ENCODE measurements around the gene CD80. TPM values are rescaled to one million over a fixed set of nuclear protein-coding genes. Genes with fewer than 3 reads are reported as not detected.

Gene CD80
- total and polyA plus RNA-seq, 2 of the 8 experiments (the other 6 are each of a cell fraction or from before 2014, with no cell fraction given): 0.11 TPM; not detected in 1

DNA sequence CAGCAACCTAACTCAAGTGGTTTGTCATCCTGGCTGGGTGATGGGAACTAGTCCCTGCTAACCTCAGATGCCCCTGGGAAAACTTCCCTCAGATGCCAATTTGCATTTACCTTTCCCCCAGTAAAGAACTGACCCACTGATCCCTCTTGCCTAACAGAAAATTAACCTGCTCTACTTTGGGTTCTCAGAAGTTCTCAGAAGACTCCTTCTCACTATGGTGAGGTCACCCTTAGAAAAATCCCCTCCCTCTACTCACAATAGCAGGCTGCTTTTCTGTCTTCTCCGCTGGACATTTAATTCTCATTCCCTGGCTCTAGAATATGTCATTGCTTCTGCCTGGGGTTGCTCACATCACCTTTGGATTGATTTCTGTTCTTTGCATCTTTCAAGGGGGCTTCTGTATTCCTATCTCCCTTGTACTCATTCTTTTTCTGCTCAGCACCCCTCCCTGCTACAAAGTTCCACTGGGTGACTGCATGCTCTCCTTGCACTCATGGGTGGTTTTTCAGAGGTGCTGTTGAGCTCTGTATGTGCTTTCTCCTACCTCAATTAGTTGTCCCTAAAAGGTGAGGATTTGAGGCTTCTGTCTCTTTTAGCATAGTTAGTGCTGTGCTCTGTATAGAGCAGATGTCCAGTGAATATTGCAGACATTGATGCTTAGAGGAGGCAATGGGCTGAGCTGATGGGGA, 39.1 kb upstream of the CD80 start:
- no peak overlapping the region for H3K56ac ChIP-seq (replicated peaks; ENCODE audit: insufficient read length, low read depth, low read length)
- H2AK5ac ChIP-seq (ENCODE audit: low read depth, low read length): no peak overlapping the region
- no peak overlapping the region for H4K8ac ChIP-seq (ENCODE audit: extremely low read depth, insufficient read depth, low read length)
- H3K23ac ChIP-seq (ENCODE audit: insufficient read length): no peak overlapping the region
- no peak overlapping the region for H2BK20ac ChIP-seq (ENCODE audit: low read length)
- H2BK120ac ChIP-seq (replicated peaks; ENCODE audit: low read depth, low read length): no peak overlapping the region
- no peak overlapping the region for H3K14ac ChIP-seq (ENCODE audit: insufficient read length)
- H4K5ac ChIP-seq (ENCODE audit: insufficient read length, low read depth, low read length): no peak overlapping the region
- H4K20me1 ChIP-seq (replicated peaks in 1 of 2; ENCODE audit: control insufficient read depth in 1 of 2, insufficient read depth in 2 of 2, low read length in 2 of 2): no peaks in the 10 kb centered on the region
- no peaks in the 10 kb centered on the region for H3K36me3 ChIP-seq (ENCODE audit: control insufficient read depth in 2 of 4, insufficient read depth in 4 of 4, low read length in 3 of 4)
- no peak overlapping the region for H3K4me3 ChIP-seq (ENCODE audit: extremely low read depth in 1 of 4, insufficient read depth in 2 of 4, low read depth in 3 of 4, low read length in 4 of 4)
- no peaks in the 10 kb centered on the region for H3K9me3 ChIP-seq (ENCODE audit: insufficient read depth in 2 of 2, low read depth in 1 of 2, low read length in 1 of 2)
- 100% methylated on average over 1 of the region's 1 CpG; no CpG with 5 or more reads in 1 of the 2 experiments for WGBS, 2 experiments (ENCODE audit: extremely low coverage in 1 of 2, insufficient coverage in 1 of 2, insufficient read length in 1 of 2, insufficient replicate concordance in 2 of 2, low coverage in 1 of 2, low lambda C conversion rate in 2 of 2, missing lambda C conversion rate in 1 of 2)
- H2BK5ac ChIP-seq (ENCODE audit: low read depth, low read length): no peak overlapping the region
- H4K91ac ChIP-seq (replicated peaks; ENCODE audit: insufficient read length, low read length): no peak overlapping the region
- H3K79me2 ChIP-seq (ENCODE audit: control insufficient read depth in 1 of 2, insufficient read depth in 2 of 2, low read length in 2 of 2): no peaks in the 10 kb centered on the region
- ChIA-PET POLR2A (ENCODE audit: partially characterized antibody) (interaction anchor here (1.2 to 1.7 kb wide), 4 partner anchors 10 to 250 kb away, joined by 3 to 4 read pairs (median 4); no protein-coding TSS in a partner anchor), CTCF (ENCODE audit: partially characterized antibody) (interaction anchor here (1.2 to 4.9 kb wide), 7 partner anchors 10 to 818 kb away, joined by 3 to 32 read pairs (median 17); no protein-coding TSS in a partner anchor)
- H2AFZ ChIP-seq (ENCODE audit: low read length): no peak overlapping the region
- no peaks in the 10 kb centered on the region for H3K79me1 ChIP-seq (ENCODE audit: low read depth, low read length)
- FAIRE-seq (no peak), DNase-seq (ENCODE audit: low read depth in 1 of 2, low spot score in 2 of 2) (no peak)
- TF ChIP-seq CHD1 (IDR thresholded peaks at IDR 0.05; ENCODE audit: low read depth, low read length): no peak
- no peak for TF ChIP-seq EZH2 (IDR thresholded peaks at IDR 0.05; ENCODE audit: low read depth, low read length, severe bottlenecking)
- TF ChIP-seq KDM1A (IDR thresholded peaks at IDR 0.05; ENCODE audit: borderline replicate concordance, low read length): no peak
- no peak for TF ChIP-seq CBX8 (IDR thresholded peaks at IDR 0.05; ENCODE audit: borderline replicate concordance, low read depth, low read length)
- TF ChIP-seq CEBPB (IDR thresholded peaks at IDR 0.05; ENCODE audit: low read depth, low read length): no peak
- no peak overlapping the region for H2BK15ac ChIP-seq (ENCODE audit: low read length)
- H3K4ac ChIP-seq (replicated peaks; ENCODE audit: insufficient read length, low read depth, low read length): no peak overlapping the region
- H3K23me2 ChIP-seq (ENCODE audit: low read depth, low read length): no peaks in the 10 kb centered on the region; the same call in 1 of the 2 replicates
- no peak overlapping the region for H3K27ac ChIP-seq (ENCODE audit: low read depth, low read length)
- H2BK12ac ChIP-seq (ENCODE audit: low read depth, low read length): no peak overlapping the region
- H3K18ac ChIP-seq (ENCODE audit: extremely low read depth, low read length): no peak overlapping the region
- H3K4me1 ChIP-seq (replicated peaks in 1 of 4; ENCODE audit: control insufficient read depth in 3 of 4, insufficient read depth in 4 of 4, low read length in 3 of 4): peaks cover 0 to 3% (median 0%) of the 10 kb centered on the region in 4 experiments; a peak in 3 of 7 replicates
- no peak overlapping the region for H3K4me2 ChIP-seq (ENCODE audit: insufficient read depth in 1 of 2, low read depth in 2 of 2, low read length in 2 of 2)
- H3K27me3 ChIP-seq (replicated peaks in 1 of 4; ENCODE audit: control insufficient read depth in 3 of 4, extremely low read depth in 1 of 4, insufficient read depth in 3 of 4, low read length in 3 of 4): no peaks in the 10 kb centered on the region
- H3K9ac ChIP-seq (replicated peaks in 1 of 4; ENCODE audit: extremely low read depth in 1 of 4, low read depth in 3 of 4, low read length in 3 of 4): no peak overlapping the region
